ENCODE results near the gene AR.

AR gene

GRCh38 chrX:67574696-67575095 lies 30.9 kb downstream of the AR start:
- Histone ChIP-seq H3K36me3 (ENCODE audit: insufficient read depth, low read length) (no peaks in the 10 kb centered on the region), H3K9ac (ENCODE audit: low read length) (no peak overlapping the region), H3K27ac (ENCODE audit: low read depth, low read length) (no peak overlapping the region), H3K27me3 (ENCODE audit: control insufficient read depth in 1 of 2, insufficient read depth in 2 of 2, low read length in 2 of 2) (peaks cover 0 to 4% of the 10 kb centered on the region in 2 donors), H3K4me3 (ENCODE audit: low read depth in 1 of 2, low read length in 2 of 2) (no peak overlapping the region), H3K9me3 (ENCODE audit: low read length) (no peaks in the 10 kb centered on the region), H3K4me1 (ENCODE audit: insufficient read depth, low read length) (no peaks in the 10 kb centered on the region)

GRCh38 chrX:67582436-67582835 lies 38.6 kb downstream of the AR start:
- H3K27ac ChIP-seq (ENCODE audit: low read depth, low read length): no peak overlapping the region
- no peaks in the 10 kb centered on the region for H3K4me1 ChIP-seq (ENCODE audit: insufficient read depth, low read length)

GRCh38 chrX:67583171-67583570 lies 39.4 kb downstream of the AR start:
- H3K4me3 ChIP-seq (ENCODE audit: low read depth in 1 of 2, low read length in 2 of 2): no peak overlapping the region
- H3K27ac ChIP-seq (ENCODE audit: low read depth, low read length): no peak overlapping the region
- H3K27me3 ChIP-seq (ENCODE audit: control insufficient read depth in 1 of 2, insufficient read depth in 2 of 2, low read length in 2 of 2): peaks cover 0 to 4% of the 10 kb centered on the region in 2 donors
- no peaks in the 10 kb centered on the region for H3K9me3 ChIP-seq (ENCODE audit: low read length)
- H3K4me1 ChIP-seq (ENCODE audit: insufficient read depth, low read length): peaks cover 4% of the 10 kb centered on the region
- no peak overlapping the region for H3K9ac ChIP-seq (ENCODE audit: low read length)
- H3K36me3 ChIP-seq (ENCODE audit: insufficient read depth, low read length): no peaks in the 10 kb centered on the region

More at GRCh38 chrX:67582436-67582835, 38.6 kb downstream of the AR start:
- no peak overlapping the region for H3K4me3 ChIP-seq (ENCODE audit: low read depth in 1 of 2, low read length in 2 of 2)
- H3K36me3 ChIP-seq (ENCODE audit: insufficient read depth, low read length): no peaks in the 10 kb centered on the region
- H3K27me3 ChIP-seq (ENCODE audit: control insufficient read depth in 1 of 2, insufficient read depth in 2 of 2, low read length in 2 of 2): peaks cover 0 to 4% of the 10 kb centered on the region in 2 donors
- H3K9ac ChIP-seq (ENCODE audit: low read length): no peak overlapping the region
- no peaks in the 10 kb centered on the region for H3K9me3 ChIP-seq (ENCODE audit: low read length)

- no peak overlapping the region for H3K9ac ChIP-seq (ENCODE audit: low read length)
- no peaks in the 10 kb centered on the region for H3K36me3 ChIP-seq (ENCODE audit: insufficient read depth, low read length)
- H3K4me1 ChIP-seq (ENCODE audit: insufficient read depth, low read length): peaks cover 6% of the 10 kb centered on the region
- H3K27me3 ChIP-seq (ENCODE audit: control insufficient read depth in 1 of 2, insufficient read depth in 2 of 2, low read length in 2 of 2): no peaks in the 10 kb centered on the region
- no peaks in the 10 kb centered on the region for H3K9me3 ChIP-seq (ENCODE audit: low read length)
- no peak overlapping the region for H3K4me3 ChIP-seq (ENCODE audit: low read depth in 1 of 2, low read length in 2 of 2)
- no peak overlapping the region for H3K27ac ChIP-seq (ENCODE audit: low read depth, low read length)
Observed at GRCh38 chrX:67585401-67585800, 41.6 kb downstream of the AR start.

GRCh38 chrX:67587946-67588624 lies 44.3 kb downstream of the AR start:
- Histone ChIP-seq H3K27ac (ENCODE audit: low read depth, low read length) (no peak overlapping the region), H3K9me3 (ENCODE audit: low read length) (no peaks in the 10 kb centered on the region), H3K27me3 (ENCODE audit: control insufficient read depth in 1 of 2, insufficient read depth in 2 of 2, low read length in 2 of 2) (no peaks in the 10 kb centered on the region), H3K36me3 (ENCODE audit: insufficient read depth, low read length) (no peaks in the 10 kb centered on the region), H3K9ac (ENCODE audit: low read length) (no peak overlapping the region), H3K4me3 (ENCODE audit: low read depth in 1 of 2, low read length in 2 of 2) (no peak overlapping the region), H3K4me1 (ENCODE audit: insufficient read depth, low read length) (peaks cover 6% of the 10 kb centered on the region)

GRCh38 chrX:67596839-67597790 lies 53.3 kb downstream of the AR start:
- Histone ChIP-seq H3K27ac (ENCODE audit: low read depth, low read length) (no peak overlapping the region), H3K27me3 (ENCODE audit: control insufficient read depth in 1 of 2, insufficient read depth in 2 of 2, low read length in 2 of 2) (no peaks in the 10 kb centered on the region), H3K4me1 (ENCODE audit: insufficient read depth, low read length) (no peaks in the 10 kb centered on the region), H3K9me3 (ENCODE audit: low read length) (no peaks in the 10 kb centered on the region), H3K9ac (ENCODE audit: low read length) (no peak overlapping the region), H3K4me3 (ENCODE audit: low read depth in 1 of 2, low read length in 2 of 2) (no peak overlapping the region), H3K36me3 (ENCODE audit: insufficient read depth, low read length) (no peaks in the 10 kb centered on the region)

GRCh38 chrX:67599532-67599931 lies 55.7 kb downstream of the AR start:
- Histone ChIP-seq H3K27ac (ENCODE audit: low read depth, low read length) (no peak overlapping the region), H3K27me3 (ENCODE audit: control insufficient read depth in 1 of 2, insufficient read depth in 2 of 2, low read length in 2 of 2) (no peaks in the 10 kb centered on the region), H3K36me3 (ENCODE audit: insufficient read depth, low read length) (no peaks in the 10 kb centered on the region), H3K9ac (ENCODE audit: low read length) (no peak overlapping the region), H3K9me3 (ENCODE audit: low read length) (no peaks in the 10 kb centered on the region), H3K4me3 (ENCODE audit: low read depth in 1 of 2, low read length in 2 of 2) (no peak overlapping the region), H3K4me1 (ENCODE audit: insufficient read depth, low read length) (no peaks in the 10 kb centered on the region)

- Histone ChIP-seq H3K9ac (ENCODE audit: low read length) (no peak overlapping the region), H3K36me3 (ENCODE audit: insufficient read depth, low read length) (no peaks in the 10 kb centered on the region), H3K9me3 (ENCODE audit: low read length) (no peaks in the 10 kb centered on the region), H3K27ac (ENCODE audit: low read depth, low read length) (no peak overlapping the region), H3K4me1 (ENCODE audit: insufficient read depth, low read length) (peaks cover 5% of the 10 kb centered on the region), H3K4me3 (ENCODE audit: low read depth in 1 of 2, low read length in 2 of 2) (no peak overlapping the region), H3K27me3 (ENCODE audit: control insufficient read depth in 1 of 2, insufficient read depth in 2 of 2, low read length in 2 of 2) (no peaks in the 10 kb centered on the region)
Observed at GRCh38 chrX:67601771-67602170, 58.0 kb downstream of the AR start.

GRCh38 chrX:67604979-67605703 lies 61.3 kb downstream of the AR start:
- Histone ChIP-seq H3K9ac (ENCODE audit: low read length) (no peak overlapping the region), H3K27ac (ENCODE audit: low read depth, low read length) (no peak overlapping the region), H3K9me3 (ENCODE audit: low read length) (no peaks in the 10 kb centered on the region), H3K4me1 (ENCODE audit: insufficient read depth, low read length) (peaks cover 5% of the 10 kb centered on the region), H3K27me3 (ENCODE audit: control insufficient read depth in 1 of 2, insufficient read depth in 2 of 2, low read length in 2 of 2) (no peaks in the 10 kb centered on the region), H3K4me3 (ENCODE audit: low read depth in 1 of 2, low read length in 2 of 2) (no peak overlapping the region), H3K36me3 (ENCODE audit: insufficient read depth, low read length) (no peaks in the 10 kb centered on the region)

- Histone ChIP-seq H3K36me3 (ENCODE audit: insufficient read depth, low read length) (no peaks in the 10 kb centered on the region), H3K9ac (ENCODE audit: low read length) (no peak overlapping the region), H3K4me1 (ENCODE audit: insufficient read depth, low read length) (peaks cover 5% of the 10 kb centered on the region), H3K27ac (ENCODE audit: low read depth, low read length) (no peak overlapping the region), H3K4me3 (ENCODE audit: low read depth in 1 of 2, low read length in 2 of 2) (no peak overlapping the region), H3K9me3 (ENCODE audit: low read length) (no peaks in the 10 kb centered on the region), H3K27me3 (ENCODE audit: control insufficient read depth in 1 of 2, insufficient read depth in 2 of 2, low read length in 2 of 2) (no peaks in the 10 kb centered on the region)
Observed at GRCh38 chrX:67607466-67607865, 63.6 kb downstream of the AR start.

- no peaks in the 10 kb centered on the region for H3K36me3 ChIP-seq (ENCODE audit: insufficient read depth, low read length)
- H3K9me3 ChIP-seq (ENCODE audit: low read length): peaks cover 3% of the 10 kb centered on the region
- peaks cover 1% of the 10 kb centered on the region for H3K4me1 ChIP-seq (ENCODE audit: insufficient read depth, low read length)
- H3K4me3 ChIP-seq (ENCODE audit: low read depth in 1 of 2, low read length in 2 of 2): no peak overlapping the region
- H3K27ac ChIP-seq (ENCODE audit: low read depth, low read length): no peak overlapping the region
- H3K9ac ChIP-seq (ENCODE audit: low read length): no peak overlapping the region
- no peaks in the 10 kb centered on the region for H3K27me3 ChIP-seq (ENCODE audit: control insufficient read depth in 1 of 2, insufficient read depth in 2 of 2, low read length in 2 of 2)
Observed at GRCh38 chrX:67610282-67610681, 66.5 kb downstream of the AR start.
